ENCODE results near the gene ESF1.

ESF1 gene

DNA sequence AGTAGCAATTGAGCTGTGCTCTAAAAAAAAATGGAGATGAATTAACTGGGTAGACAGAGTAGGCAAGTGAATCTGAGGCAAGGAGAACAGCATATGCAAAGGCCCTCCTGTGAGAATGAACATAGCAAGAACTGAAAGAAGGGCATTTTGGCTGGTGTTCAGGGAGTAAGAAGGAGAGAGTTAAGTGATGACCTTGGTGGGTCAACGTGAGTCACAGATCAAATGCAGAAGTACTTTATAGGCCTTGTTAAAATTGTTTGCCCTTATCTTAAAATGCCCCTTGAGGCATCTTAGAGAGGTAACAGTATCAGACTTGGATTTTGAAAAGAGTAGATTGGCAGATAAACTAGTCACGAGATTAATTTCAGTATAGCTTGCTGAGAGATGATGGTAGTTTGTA is 24.7 kb upstream of the ESF1 start:
- Histone ChIP-seq H3K36me3 (ENCODE audit: insufficient read depth, insufficient read length, low read length) (peaks cover 74% of the 10 kb centered on the region), H3K4me1 (ENCODE audit: insufficient read depth, insufficient read length) (no peaks in the 10 kb centered on the region)

GRCh38 chr20:13800728-13801134 is 16.0 kb upstream of the ESF1 start:
- TF ChIP-seq SUZ12 (IDR thresholded peaks at IDR 0.05; ENCODE audit: extremely low read depth, insufficient read depth, insufficient read length) = no peak
- peaks cover 73% of the 10 kb centered on the region for H3K36me3 ChIP-seq (ENCODE audit: insufficient read depth, insufficient read length, low read length)

More for the DNA sequence above, 24.7 kb upstream of the ESF1 start:
- Histone ChIP-seq H3K9me3 (ENCODE audit: insufficient read depth, low read length) (no peaks in the 10 kb centered on the region), H3K27me3 (ENCODE audit: insufficient read depth, insufficient read length) (no peaks in the 10 kb centered on the region), H3K9ac (ENCODE audit: insufficient read length, low read depth) (no peak overlapping the region), H3K4me3 (ENCODE audit: insufficient read length, low read depth) (no peak overlapping the region)
- DNase-seq (ENCODE audit: low read depth, low spot score) = no peak
- no peak for TF ChIP-seq ZNF274 (IDR thresholded peaks at IDR 0.05; ENCODE audit: low read depth, low read length)
- TF ChIP-seq SUZ12 (IDR thresholded peaks at IDR 0.05; ENCODE audit: extremely low read depth, insufficient read depth, insufficient read length) = no peak
- TF ChIP-seq YY1 (IDR thresholded peaks at IDR 0.05; ENCODE audit: insufficient read depth, insufficient read length) = no peak

DNA sequence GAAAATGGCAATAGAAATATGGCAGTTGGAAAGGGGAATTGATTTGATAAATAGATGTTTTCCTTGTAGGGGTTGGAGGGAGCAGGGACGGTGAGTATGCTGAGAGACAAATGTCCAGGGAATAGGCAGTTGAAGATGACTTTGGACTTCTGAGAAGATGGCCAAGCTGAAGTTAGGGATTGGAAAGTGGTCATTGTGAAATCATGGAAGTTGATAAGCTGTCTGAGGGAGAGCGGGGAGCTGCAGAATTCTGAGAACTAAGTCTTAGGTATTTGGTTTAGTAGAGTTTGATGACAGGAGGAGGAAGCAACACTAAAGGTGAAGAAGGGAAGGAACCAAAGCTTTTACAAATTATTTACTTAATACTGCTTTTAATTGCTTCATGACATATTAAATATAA is 15.3 kb upstream of the ESF1 start:
- no peak for TF ChIP-seq SUZ12 (IDR thresholded peaks at IDR 0.05; ENCODE audit: extremely low read depth, insufficient read depth, insufficient read length)
- no peak for TF ChIP-seq YY1 (IDR thresholded peaks at IDR 0.05; ENCODE audit: insufficient read depth, insufficient read length)
- no peak for TF ChIP-seq ZNF274 (IDR thresholded peaks at IDR 0.05; ENCODE audit: low read depth, low read length)
- DNase-seq (ENCODE audit: low read depth, low spot score) = no peak
- Histone ChIP-seq H3K4me3 (ENCODE audit: insufficient read length, low read depth) (no peak overlapping the region), H3K27me3 (ENCODE audit: insufficient read depth, insufficient read length) (no peaks in the 10 kb centered on the region), H3K9ac (ENCODE audit: insufficient read length, low read depth) (no peak overlapping the region), H3K4me1 (ENCODE audit: insufficient read depth, insufficient read length) (no peaks in the 10 kb centered on the region), H3K36me3 (ENCODE audit: insufficient read depth, insufficient read length, low read length) (peaks cover 75% of the 10 kb centered on the region), H3K9me3 (ENCODE audit: insufficient read depth, low read length) (no peaks in the 10 kb centered on the region)

More at GRCh38 chr20:13800728-13801134, 16.0 kb upstream of the ESF1 start:
- Histone ChIP-seq H3K4me1 (ENCODE audit: insufficient read depth, insufficient read length) (no peaks in the 10 kb centered on the region), H3K4me3 (ENCODE audit: insufficient read length, low read depth) (no peak overlapping the region), H3K9me3 (ENCODE audit: insufficient read depth, low read length) (no peaks in the 10 kb centered on the region), H3K27me3 (ENCODE audit: insufficient read depth, insufficient read length) (no peaks in the 10 kb centered on the region), H3K9ac (ENCODE audit: insufficient read length, low read depth) (no peak overlapping the region)
- no peak for DNase-seq (ENCODE audit: low read depth, low spot score)

DNA sequence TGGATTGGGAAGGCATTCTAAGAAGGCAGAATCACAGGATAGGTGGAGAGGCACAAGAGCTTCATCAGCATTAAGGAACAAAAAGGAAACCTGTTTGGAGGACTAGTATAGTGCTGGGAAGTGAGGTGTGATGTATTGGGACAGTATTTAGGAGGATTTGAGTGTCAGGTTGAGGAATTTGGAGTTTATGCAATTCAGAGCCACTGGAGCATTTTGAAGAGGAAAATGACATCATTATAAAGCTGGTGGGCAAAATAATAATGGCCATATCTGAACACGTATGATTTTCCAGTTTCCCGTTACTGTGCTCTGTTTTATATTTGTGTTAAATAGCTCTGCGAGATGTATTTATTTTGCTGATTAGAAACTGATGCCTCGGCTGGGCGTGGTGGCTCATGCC is 14.3 kb upstream of the ESF1 start:
- DNase-seq (ENCODE audit: low read depth, low spot score) = no peak
- Histone ChIP-seq H3K4me1 (ENCODE audit: insufficient read depth, insufficient read length) (no peaks in the 10 kb centered on the region), H3K36me3 (ENCODE audit: insufficient read depth, insufficient read length, low read length) (peaks cover 75% of the 10 kb centered on the region), H3K9ac (ENCODE audit: insufficient read length, low read depth) (no peak overlapping the region), H3K9me3 (ENCODE audit: insufficient read depth, low read length) (no peaks in the 10 kb centered on the region), H3K27me3 (ENCODE audit: insufficient read depth, insufficient read length) (no peaks in the 10 kb centered on the region), H3K4me3 (ENCODE audit: insufficient read length, low read depth) (no peak overlapping the region)
- no peak for TF ChIP-seq SUZ12 (IDR thresholded peaks at IDR 0.05; ENCODE audit: extremely low read depth, insufficient read depth, insufficient read length)
- TF ChIP-seq ZNF274 (IDR thresholded peaks at IDR 0.05; ENCODE audit: low read depth, low read length) = no peak
- TF ChIP-seq YY1 (IDR thresholded peaks at IDR 0.05; ENCODE audit: insufficient read depth, insufficient read length) = no peak

DNA sequence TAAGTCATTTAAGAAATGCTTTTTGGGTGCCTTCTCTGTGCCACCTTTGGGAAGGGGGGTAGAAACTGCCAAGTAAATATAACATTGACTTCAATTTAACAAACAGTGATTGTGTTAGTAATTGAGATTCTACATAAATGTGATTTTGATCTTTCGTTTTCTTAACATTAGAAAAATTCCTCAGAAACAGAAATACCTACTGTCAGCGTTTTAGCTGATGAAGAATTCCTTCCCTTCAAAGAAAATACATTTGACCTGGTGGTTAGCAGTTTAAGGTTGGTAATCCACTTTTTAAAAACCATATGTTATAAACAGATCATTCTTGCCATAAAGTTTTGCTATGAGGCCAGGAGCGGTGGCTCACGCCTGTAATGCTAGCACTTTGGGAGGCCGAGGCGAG is 9.9 kb upstream of the ESF1 start:
- TF ChIP-seq YY1 (IDR thresholded peaks at IDR 0.05; ENCODE audit: insufficient read depth, insufficient read length) (no peak), ZNF274 (IDR thresholded peaks at IDR 0.05; ENCODE audit: low read depth, low read length) (no peak), SUZ12 (IDR thresholded peaks at IDR 0.05; ENCODE audit: extremely low read depth, insufficient read depth, insufficient read length) (no peak)
- Histone ChIP-seq H3K27me3 (ENCODE audit: insufficient read depth, insufficient read length) (no peaks in the 10 kb centered on the region), H3K36me3 (ENCODE audit: insufficient read depth, insufficient read length, low read length) (peaks cover 80% of the 10 kb centered on the region), H3K4me1 (ENCODE audit: insufficient read depth, insufficient read length) (no peaks in the 10 kb centered on the region), H3K9me3 (ENCODE audit: insufficient read depth, low read length) (no peaks in the 10 kb centered on the region), H3K9ac (ENCODE audit: insufficient read length, low read depth) (no peak overlapping the region), H3K4me3 (ENCODE audit: insufficient read length, low read depth) (no peak overlapping the region)
- DNase-seq (ENCODE audit: low read depth, low spot score) = no peak

GRCh38 chr20:13793001-13793400 is 8.3 kb upstream of the ESF1 start:
- H3K36me3 ChIP-seq (ENCODE audit: insufficient read depth, insufficient read length, low read length) = peaks cover 88% of the 10 kb centered on the region
- H3K9me3 ChIP-seq (ENCODE audit: insufficient read depth, low read length) = no peaks in the 10 kb centered on the region
- no peak for DNase-seq (ENCODE audit: low read depth, low spot score)
- H3K27me3 ChIP-seq (ENCODE audit: insufficient read depth, insufficient read length) = no peaks in the 10 kb centered on the region
- no peaks in the 10 kb centered on the region for H3K4me1 ChIP-seq (ENCODE audit: insufficient read depth, insufficient read length)
- no peak overlapping the region for H3K9ac ChIP-seq (ENCODE audit: insufficient read length, low read depth)
- TF ChIP-seq YY1 (IDR thresholded peaks at IDR 0.05; ENCODE audit: insufficient read depth, insufficient read length) (no peak), ZNF274 (IDR thresholded peaks at IDR 0.05; ENCODE audit: low read depth, low read length) (no peak), SUZ12 (IDR thresholded peaks at IDR 0.05; ENCODE audit: extremely low read depth, insufficient read depth, insufficient read length) (no peak)
- H3K4me3 ChIP-seq (ENCODE audit: insufficient read length, low read depth) = no peak overlapping the region

DNA sequence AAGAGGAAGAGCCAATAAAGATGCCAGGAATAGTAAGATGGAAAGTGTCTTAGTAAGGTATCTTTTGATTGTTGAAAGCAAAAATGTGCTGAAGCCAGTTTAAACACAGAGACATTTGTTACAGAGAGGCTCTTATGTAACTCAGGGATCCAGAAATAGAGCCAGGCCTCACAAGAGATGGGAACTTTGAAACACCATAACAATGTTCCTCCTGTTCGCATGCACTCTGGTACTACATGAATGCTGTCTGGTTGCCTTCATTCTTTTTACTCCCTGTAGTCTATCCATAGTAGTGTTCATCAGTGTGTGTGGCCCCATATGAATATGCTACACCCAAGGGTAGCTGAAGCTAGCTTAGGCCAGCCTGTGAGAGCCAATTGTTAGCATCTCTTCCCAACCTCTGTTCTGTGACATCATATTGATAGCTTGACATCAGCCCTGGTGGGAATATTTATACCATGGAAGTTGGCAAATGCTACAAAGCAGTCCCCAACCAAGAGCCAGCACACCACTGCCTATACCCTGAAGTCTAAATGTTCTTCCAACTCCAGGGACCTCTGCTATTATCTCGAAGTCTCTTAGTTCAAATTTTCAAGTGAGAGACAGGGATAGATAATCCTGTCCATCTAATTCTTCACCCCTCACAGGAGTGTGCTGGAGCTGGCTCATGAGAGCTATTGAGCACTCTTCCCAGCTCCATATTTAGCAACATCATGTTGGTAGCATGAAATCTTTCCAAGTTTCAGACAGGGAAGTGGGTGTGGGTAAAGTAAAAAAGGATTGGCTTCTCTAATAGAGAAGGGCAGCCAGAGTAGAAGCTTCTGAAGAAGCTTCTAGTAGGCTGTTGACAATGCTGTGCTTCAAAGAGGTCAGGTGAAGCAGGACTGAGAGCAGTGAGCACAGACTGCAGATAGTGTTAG is 7.1 kb upstream of the ESF1 start:
- no peak overlapping the region for H3K4me3 ChIP-seq (ENCODE audit: insufficient read length, low read depth)
- H3K9ac ChIP-seq (ENCODE audit: insufficient read length, low read depth) = no peak overlapping the region
- H3K9me3 ChIP-seq (ENCODE audit: insufficient read depth, low read length) = no peaks in the 10 kb centered on the region
- no peaks in the 10 kb centered on the region for H3K27me3 ChIP-seq (ENCODE audit: insufficient read depth, insufficient read length)
- DNase-seq (ENCODE audit: low read depth, low spot score) = no peak
- H3K4me1 ChIP-seq (ENCODE audit: insufficient read depth, insufficient read length) = no peaks in the 10 kb centered on the region
- no peak for TF ChIP-seq YY1 (IDR thresholded peaks at IDR 0.05; ENCODE audit: insufficient read depth, insufficient read length)
- TF ChIP-seq SUZ12 (IDR thresholded peaks at IDR 0.05; ENCODE audit: extremely low read depth, insufficient read depth, insufficient read length) = no peak
- TF ChIP-seq ZNF274 (IDR thresholded peaks at IDR 0.05; ENCODE audit: low read depth, low read length) = no peak
- peaks cover 88% of the 10 kb centered on the region for H3K36me3 ChIP-seq (ENCODE audit: insufficient read depth, insufficient read length, low read length)
